Astrocyte of the spinal cord (primary cell): ENCODE measurements around the gene BNC2.

Experiments used
- DNase-seq: peaks from one replicate; pipeline ENCODE4 v3.0.0; 2011; ENCODE audit warnings: low read depth, low spot score
- H3K4me3 ChIP-seq: 2 replicates; pipeline ENCODE4 v1.5.1; 2011; ENCODE audit warnings: low read depth, mild to moderate bottlenecking, low read length, moderate library complexity
- in situ Hi-C: cut with HindIII; loops from 2 replicates; pipeline ENCODE4 v1.10.0; 2017; ENCODE audit warnings: low sequenced_read_pairs
- TF ChIP-seq, protein P1 (sequence below): IDR thresholded peaks from 2 replicates; pipeline ENCODE4 v1.5.1; 2012; ENCODE audit warnings: low read depth, mild to moderate bottlenecking, low read length, inconsistent platforms

The BNC2 gene

GRCh38 chr9:16716601-16717000 is 153.9 kb downstream of the BNC2 start:
- no peak overlapping the region for H3K4me3 ChIP-seq
- TF ChIP-seq, protein P1, sequence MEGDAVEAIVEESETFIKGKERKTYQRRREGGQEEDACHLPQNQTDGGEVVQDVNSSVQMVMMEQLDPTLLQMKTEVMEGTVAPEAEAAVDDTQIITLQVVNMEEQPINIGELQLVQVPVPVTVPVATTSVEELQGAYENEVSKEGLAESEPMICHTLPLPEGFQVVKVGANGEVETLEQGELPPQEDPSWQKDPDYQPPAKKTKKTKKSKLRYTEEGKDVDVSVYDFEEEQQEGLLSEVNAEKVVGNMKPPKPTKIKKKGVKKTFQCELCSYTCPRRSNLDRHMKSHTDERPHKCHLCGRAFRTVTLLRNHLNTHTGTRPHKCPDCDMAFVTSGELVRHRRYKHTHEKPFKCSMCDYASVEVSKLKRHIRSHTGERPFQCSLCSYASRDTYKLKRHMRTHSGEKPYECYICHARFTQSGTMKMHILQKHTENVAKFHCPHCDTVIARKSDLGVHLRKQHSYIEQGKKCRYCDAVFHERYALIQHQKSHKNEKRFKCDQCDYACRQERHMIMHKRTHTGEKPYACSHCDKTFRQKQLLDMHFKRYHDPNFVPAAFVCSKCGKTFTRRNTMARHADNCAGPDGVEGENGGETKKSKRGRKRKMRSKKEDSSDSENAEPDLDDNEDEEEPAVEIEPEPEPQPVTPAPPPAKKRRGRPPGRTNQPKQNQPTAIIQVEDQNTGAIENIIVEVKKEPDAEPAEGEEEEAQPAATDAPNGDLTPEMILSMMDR = no peak
- no peak for DNase-seq
- in situ Hi-C loops = no loop called here

GRCh38 chr9:16715404-16715803 is 155.1 kb downstream of the BNC2 start:
- in situ Hi-C loops = no loop called here
- no peak overlapping the region for H3K4me3 ChIP-seq
- TF ChIP-seq, protein P1 = no peak
- no peak for DNase-seq

DNA sequence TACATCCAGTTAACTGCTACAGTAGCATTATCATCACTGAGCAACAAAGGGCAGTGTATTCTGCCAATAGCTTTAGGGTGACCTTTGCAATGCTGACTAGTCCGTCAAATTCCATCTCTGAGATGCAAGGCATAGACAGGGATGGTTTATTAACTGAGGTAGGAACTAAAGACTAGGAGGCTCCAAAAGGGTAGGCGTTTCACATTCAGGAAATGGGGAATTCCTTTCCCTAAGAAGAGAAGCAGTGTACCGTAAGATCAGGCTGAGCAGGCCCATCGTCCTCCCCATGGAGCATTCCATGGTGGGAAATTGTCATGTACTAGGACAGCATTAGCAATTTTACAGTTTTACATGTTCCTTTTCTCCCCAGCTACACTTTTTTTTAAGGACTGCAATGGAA is 157.7 kb downstream of the BNC2 start:
- no peak for DNase-seq
- TF ChIP-seq, protein P1 = no peak
- H3K4me3 ChIP-seq = no peak overlapping the region
- in situ Hi-C loops = no loop called here

GRCh38 chr9:16710888-16711287 is 159.6 kb downstream of the BNC2 start:
- DNase-seq = no peak
- TF ChIP-seq, protein P1 = no peak
- in situ Hi-C loops = no loop called here
- no peak overlapping the region for H3K4me3 ChIP-seq

- TF ChIP-seq, protein P1 = no peak
- in situ Hi-C loops = no loop called here
- DNase-seq = no peak
- no peak overlapping the region for H3K4me3 ChIP-seq
Measured at GRCh38 chr9:16709924-16710323, 160.5 kb downstream of the BNC2 start.

DNA sequence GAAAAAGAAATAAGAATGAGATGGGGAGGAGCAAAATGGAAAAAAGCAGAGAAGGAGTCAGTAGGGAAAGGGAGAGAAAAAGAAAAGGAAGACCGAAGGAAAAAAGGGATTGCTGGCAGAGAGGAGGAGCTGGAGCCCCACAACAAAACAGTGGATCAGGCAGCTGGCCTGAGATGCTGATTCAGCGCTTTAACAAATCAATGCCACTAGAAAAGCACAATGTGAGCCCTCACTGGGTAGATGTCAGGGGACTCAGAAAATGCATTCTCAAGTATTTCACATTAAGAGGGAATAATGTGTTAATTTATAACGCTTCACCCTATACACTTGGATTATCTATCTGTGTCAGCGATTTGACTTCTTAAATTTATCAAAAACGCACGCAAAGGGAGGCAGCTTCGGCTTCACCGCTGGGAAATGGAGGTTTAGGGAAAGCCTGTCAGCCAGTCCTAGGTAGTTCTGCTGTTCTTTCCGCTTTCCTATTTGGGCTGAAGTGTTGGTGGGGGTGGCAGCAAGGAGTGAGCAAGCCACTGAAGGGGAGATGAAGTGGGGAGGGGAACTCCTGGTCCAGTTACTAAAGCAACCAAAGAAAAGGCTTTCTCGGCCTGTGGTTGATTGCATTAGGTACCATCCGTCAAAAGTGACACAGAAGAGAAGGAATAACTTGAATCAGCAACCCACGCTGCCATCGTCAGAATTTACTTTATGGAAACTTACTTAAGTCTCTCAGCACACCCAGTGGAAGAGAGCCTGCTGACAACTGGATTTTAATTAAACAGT is 161.6 kb downstream of the BNC2 start:
- no peak overlapping the region for H3K4me3 ChIP-seq
- in situ Hi-C loops = no loop called here
- TF ChIP-seq, protein P1 = no peak
- peak; percentile 81 for DNase-seq
